ENCODE results near the gene KIAA0040. TPM values are rescaled to one million over a fixed set of nuclear protein-coding genes. Genes with fewer than 3 reads are reported as not detected.

KIAA0040 gene
- total RNA-seq, 1 donor from 2014 or later = 9.7 TPM

DNA sequence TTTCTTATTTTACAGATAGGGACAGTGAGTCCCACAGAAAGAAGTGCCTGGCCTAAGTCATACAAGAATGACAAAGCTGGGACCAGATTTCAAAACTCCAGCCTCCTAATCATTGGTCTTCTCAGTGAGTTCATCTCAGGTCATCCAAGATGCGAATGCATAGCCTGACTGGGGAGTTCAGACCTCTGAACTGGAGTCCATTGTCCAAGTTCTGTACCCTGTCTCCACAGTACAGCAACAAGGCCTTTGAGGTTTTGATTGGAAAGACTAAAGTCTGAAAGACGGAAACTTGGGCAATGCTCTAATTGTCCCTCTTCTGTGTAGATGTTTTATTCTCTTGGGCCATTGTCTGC is 63.0 kb downstream of the KIAA0040 start:
- Histone ChIP-seq H3K36me3 (ENCODE audit: control insufficient read depth, insufficient read depth, low read length) (no peaks in the 10 kb centered on the region), H3K4me3 (ENCODE audit: low read depth, low read length) (no peak overlapping the region), H3K27me3 (ENCODE audit: control insufficient read depth, insufficient read depth, low read length) (peaks cover 3% of the 10 kb centered on the region)
- DNase-seq (ENCODE audit: low read depth) = no peak
- TF ChIP-seq, protein P1, sequence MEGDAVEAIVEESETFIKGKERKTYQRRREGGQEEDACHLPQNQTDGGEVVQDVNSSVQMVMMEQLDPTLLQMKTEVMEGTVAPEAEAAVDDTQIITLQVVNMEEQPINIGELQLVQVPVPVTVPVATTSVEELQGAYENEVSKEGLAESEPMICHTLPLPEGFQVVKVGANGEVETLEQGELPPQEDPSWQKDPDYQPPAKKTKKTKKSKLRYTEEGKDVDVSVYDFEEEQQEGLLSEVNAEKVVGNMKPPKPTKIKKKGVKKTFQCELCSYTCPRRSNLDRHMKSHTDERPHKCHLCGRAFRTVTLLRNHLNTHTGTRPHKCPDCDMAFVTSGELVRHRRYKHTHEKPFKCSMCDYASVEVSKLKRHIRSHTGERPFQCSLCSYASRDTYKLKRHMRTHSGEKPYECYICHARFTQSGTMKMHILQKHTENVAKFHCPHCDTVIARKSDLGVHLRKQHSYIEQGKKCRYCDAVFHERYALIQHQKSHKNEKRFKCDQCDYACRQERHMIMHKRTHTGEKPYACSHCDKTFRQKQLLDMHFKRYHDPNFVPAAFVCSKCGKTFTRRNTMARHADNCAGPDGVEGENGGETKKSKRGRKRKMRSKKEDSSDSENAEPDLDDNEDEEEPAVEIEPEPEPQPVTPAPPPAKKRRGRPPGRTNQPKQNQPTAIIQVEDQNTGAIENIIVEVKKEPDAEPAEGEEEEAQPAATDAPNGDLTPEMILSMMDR (IDR thresholded peaks at IDR 0.05; ENCODE audit: insufficient read depth, low read length, poor library complexity, severe bottlenecking) = no peak

DNA sequence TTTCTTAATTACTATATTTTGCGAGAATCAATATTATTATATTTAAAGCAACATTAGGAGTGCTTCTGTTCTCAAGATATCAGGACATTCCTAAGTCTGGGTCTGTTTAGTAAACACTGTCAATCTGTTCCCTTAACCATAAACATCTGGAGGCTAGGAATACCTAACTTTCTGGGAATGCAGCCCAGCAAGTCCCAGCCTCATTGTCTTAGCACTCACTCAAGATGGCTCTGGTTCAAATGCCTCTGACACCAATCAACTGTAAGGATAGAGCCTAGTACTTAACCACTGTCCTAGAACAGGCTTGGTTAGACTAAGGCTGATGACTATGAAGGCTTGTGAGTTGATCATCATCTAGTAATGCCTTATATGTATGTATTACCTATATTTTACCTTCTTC is 63.4 kb downstream of the KIAA0040 start:
- H3K36me3 ChIP-seq (ENCODE audit: control insufficient read depth, insufficient read depth, low read length) = no peaks in the 10 kb centered on the region
- TF ChIP-seq, protein P1 (IDR thresholded peaks at IDR 0.05; ENCODE audit: insufficient read depth, low read length, poor library complexity, severe bottlenecking) = no peak
- no peak overlapping the region for H3K4me3 ChIP-seq (ENCODE audit: low read depth, low read length)
- peaks cover 3% of the 10 kb centered on the region for H3K27me3 ChIP-seq (ENCODE audit: control insufficient read depth, insufficient read depth, low read length)
- no peak for DNase-seq (ENCODE audit: low read depth)

DNA sequence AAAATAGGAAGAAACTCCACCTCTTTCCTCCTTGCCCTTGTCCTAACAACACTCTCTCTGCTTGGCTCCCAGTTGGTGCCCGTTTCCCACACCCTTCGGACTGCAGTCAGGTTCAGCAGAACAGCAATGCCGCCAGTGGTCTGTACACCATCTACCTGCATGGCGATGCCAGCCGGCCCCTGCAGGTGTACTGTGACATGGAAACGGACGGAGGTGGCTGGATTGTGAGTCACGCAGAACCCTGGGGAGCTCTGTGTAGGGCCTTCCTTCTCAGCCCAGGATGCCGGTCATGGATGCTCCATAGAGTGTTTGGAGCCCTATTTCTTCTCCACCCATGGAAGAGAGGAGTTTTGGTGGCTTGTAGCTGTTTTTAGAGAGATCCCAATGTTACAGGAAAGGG is 64.1 kb downstream of the KIAA0040 start:
- H3K36me3 ChIP-seq (ENCODE audit: control insufficient read depth, insufficient read depth, low read length) = no peaks in the 10 kb centered on the region
- TF ChIP-seq, protein P1 (IDR thresholded peaks at IDR 0.05; ENCODE audit: insufficient read depth, low read length, poor library complexity, severe bottlenecking) = no peak
- H3K4me3 ChIP-seq (ENCODE audit: low read depth, low read length) = no peak overlapping the region
- DNase-seq (ENCODE audit: low read depth) = no peak
- H3K27me3 ChIP-seq (ENCODE audit: control insufficient read depth, insufficient read depth, low read length) = peaks cover 3% of the 10 kb centered on the region

GRCh38 chr1:175127565-175127964 is 65.0 kb downstream of the KIAA0040 start:
- DNase-seq (ENCODE audit: low read depth) = no peak
- peaks cover 3% of the 10 kb centered on the region for H3K27me3 ChIP-seq (ENCODE audit: control insufficient read depth, insufficient read depth, low read length)

GRCh38 chr1:175126347-175126746 is 66.2 kb downstream of the KIAA0040 start:
- H3K36me3 ChIP-seq (ENCODE audit: control insufficient read depth, insufficient read depth, low read length) = no peaks in the 10 kb centered on the region
- no peak overlapping the region for H3K4me3 ChIP-seq (ENCODE audit: low read depth, low read length)
- no peak for DNase-seq (ENCODE audit: low read depth)
- H3K27me3 ChIP-seq (ENCODE audit: control insufficient read depth, insufficient read depth, low read length) = peaks cover 3% of the 10 kb centered on the region
- TF ChIP-seq, protein P1 (IDR thresholded peaks at IDR 0.05; ENCODE audit: insufficient read depth, low read length, poor library complexity, severe bottlenecking) = no peak

More at GRCh38 chr1:175127565-175127964, 65.0 kb downstream of the KIAA0040 start:
- TF ChIP-seq, protein P1 (IDR thresholded peaks at IDR 0.05; ENCODE audit: insufficient read depth, low read length, poor library complexity, severe bottlenecking) = no peak
- Histone ChIP-seq H3K36me3 (ENCODE audit: control insufficient read depth, insufficient read depth, low read length) (no peaks in the 10 kb centered on the region), H3K4me3 (ENCODE audit: low read depth, low read length) (no peak overlapping the region)

DNA sequence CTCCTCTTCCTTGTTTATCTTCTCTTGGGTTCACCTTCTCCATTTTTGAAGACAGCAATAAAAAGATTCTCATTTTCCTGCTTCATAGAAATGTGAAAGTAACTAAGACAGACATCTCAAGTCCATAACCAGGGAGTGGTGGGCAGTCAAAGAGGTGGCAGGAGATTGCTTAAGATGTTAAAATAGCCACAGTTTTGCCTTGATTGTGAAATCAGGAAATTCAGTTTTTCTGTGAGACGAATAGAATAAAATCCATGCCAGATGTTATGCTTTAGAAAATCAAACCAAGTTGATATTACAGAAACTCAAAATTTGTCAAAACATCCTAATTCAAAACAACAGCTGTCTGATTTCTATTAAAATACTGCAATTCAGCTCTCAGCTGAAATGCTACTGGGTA is 67.7 kb downstream of the KIAA0040 start:
- H3K27me3 ChIP-seq (ENCODE audit: control insufficient read depth, insufficient read depth, low read length) = peaks cover 3% of the 10 kb centered on the region
- no peak overlapping the region for H3K4me3 ChIP-seq (ENCODE audit: low read depth, low read length)
- no peak for DNase-seq (ENCODE audit: low read depth)
- H3K36me3 ChIP-seq (ENCODE audit: control insufficient read depth, insufficient read depth, low read length) = no peaks in the 10 kb centered on the region
- TF ChIP-seq, protein P1 (IDR thresholded peaks at IDR 0.05; ENCODE audit: insufficient read depth, low read length, poor library complexity, severe bottlenecking) = no peak
